HG03378 (cell line): ENCODE measurements around the gene UGT2A2.
"Not testable (repeated sequence)": the region's sequence is repeated elsewhere in the genome, so short reads cannot be mapped to it uniquely, and the experiment has no call there.

Experiments
- ATAC-seq: cut with Tn5 transposase; IDR thresholded peaks from one replicate; pipeline ENCODE4 v1.9.1; 2021; ENCODE audit warnings: mild to moderate bottlenecking, moderate library complexity; ENCODE audit not compliant: unreplicated experiment

UGT2A2 gene

DNA sequence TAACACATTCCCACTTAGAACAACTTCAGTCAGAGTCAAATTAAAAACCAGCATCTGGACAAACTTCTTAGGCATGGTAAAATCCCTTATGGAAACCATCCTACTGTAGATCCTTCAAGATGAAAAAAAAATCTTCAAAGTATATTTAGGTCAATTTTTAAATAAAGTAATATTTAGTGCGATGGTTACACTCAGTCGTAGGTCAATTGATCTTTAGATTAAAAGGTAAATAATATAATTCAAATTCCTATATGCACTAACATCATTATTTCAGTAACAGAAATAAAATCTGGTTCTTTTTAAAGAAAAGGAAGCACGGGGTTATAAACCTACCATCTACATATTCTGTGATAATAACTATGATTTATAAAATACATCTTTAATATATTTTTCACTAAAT is at the start of gene UGT2A2:
Gene UGT2A2, minus strand, starts transcription at position 101 of the 400 bp plus-strand sequence. Its CDS starts 2 bp downstream, at position 99.
- ATAC-seq: no peak

GRCh38 chr4:69684804-69685203 is 45.4 kb upstream of the UGT2A2 start:
- ATAC-seq: no peak

DNA sequence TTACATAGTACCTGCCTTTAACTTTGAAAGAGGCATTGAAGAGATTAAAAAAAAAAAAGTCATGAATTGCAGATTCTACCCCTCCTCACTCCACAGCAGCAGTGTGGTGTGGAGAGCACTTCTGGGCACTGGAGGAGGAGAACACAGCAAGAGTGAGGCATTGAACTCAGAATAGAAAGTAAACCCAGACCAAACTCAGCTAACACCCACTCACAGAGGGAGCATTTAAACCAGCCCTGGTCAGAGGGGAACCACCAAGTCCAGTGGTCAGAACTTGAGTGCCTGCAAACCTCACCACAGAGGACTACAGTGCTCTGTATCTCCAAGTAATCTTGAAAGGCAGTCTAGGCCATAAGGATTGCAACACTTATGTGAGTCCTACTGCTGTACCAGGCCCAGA is 29.2 kb upstream of the UGT2A2 start:
- ATAC-seq: no peak

DNA sequence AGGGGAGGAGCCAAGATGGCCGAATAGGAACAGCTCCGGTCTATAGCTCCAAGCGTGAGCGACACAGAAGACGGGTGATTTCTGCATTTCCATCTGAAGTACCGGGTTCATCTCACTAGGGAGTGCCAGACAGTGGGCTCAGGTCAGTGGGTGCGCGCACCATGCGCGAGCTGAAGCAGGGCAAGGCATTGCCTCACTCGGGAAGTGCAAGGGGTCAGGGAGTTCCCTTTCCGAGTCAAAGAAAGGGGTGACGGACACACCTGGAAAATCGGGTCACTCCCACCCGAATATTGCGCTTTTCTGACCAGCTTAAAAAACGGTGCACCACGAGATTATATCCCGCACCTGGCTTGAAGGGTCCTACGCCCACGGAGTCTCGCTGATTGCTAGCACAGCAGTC is 24.6 kb upstream of the UGT2A2 start:
- ATAC-seq: not testable (repeated sequence)

DNA sequence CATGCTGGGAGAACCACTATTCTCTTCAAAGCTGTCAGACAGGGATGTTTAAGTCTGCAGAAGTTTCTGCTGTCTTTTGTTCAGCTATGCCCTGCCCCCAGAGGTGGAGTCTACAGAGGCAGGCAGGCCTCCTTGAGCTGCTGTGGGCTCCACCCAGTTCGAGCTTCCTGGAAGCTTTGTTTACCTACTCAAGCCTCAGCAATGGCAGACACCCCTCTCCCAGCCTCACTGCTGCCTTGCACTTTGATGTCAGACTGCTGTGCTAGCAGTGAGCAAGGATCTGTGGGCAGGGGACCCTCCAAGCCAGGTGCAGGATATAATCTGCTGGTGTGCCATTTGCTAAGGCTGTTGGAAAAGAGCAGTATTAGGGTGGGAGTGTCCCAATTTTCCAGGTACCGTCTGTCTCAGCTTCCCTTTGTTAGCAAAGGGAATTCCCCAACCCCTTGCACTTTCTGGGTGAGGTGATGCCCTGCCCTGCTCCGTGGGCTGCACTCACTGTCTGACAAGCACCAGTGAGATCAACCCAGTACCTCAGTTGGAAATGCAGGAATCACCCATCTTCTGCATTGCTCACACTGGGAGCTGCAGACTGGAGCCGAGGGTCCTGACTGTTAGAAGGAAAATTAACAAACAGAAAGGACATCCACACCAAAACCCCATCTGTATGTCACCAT is 21.8 kb upstream of the UGT2A2 start:
- ATAC-seq: not testable (repeated sequence)

- no peak for ATAC-seq
These were observed 18.7 kb upstream of the UGT2A2 start for GRCh38 chr4:69658133-69658532.

GRCh38 chr4:69656653-69657158 is 17.3 kb upstream of the UGT2A2 start:
- no peak for ATAC-seq

- ATAC-seq: no peak
These were observed 13.7 kb upstream of the UGT2A2 start, which contains the start of gene UGT2A1 for GRCh38 chr4:69653147-69653546. Gene UGT2A1, minus strand, starts transcription at chr4:69653247. Its CDS starts 5,603 bp downstream, at chr4:69647644.

DNA sequence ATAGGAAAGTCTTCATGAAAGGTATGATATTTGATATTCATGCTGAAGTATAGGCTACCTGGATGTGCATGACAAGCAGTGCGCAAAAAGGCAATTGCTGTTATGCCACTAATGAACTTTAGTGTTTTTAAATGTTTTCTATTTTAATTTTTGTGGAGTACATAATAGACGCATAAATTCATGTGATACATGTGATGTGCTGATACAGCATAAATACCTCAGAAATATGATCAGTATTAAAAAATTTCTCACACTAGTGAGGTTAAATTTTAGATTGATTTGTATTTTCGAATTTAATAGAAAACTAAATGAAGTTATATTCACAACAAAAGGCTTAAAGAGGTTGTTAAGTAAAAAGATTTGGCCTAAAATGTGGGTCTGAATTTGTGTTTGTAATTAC is 11.4 kb upstream of the UGT2A2 start:
- ATAC-seq: no peak

- ATAC-seq: no peak
These were observed 10.2 kb upstream of the UGT2A2 start for GRCh38 chr4:69649629-69650028.

- no peak for ATAC-seq
These were observed 9.8 kb upstream of the UGT2A2 start for GRCh38 chr4:69649207-69649606.

DNA sequence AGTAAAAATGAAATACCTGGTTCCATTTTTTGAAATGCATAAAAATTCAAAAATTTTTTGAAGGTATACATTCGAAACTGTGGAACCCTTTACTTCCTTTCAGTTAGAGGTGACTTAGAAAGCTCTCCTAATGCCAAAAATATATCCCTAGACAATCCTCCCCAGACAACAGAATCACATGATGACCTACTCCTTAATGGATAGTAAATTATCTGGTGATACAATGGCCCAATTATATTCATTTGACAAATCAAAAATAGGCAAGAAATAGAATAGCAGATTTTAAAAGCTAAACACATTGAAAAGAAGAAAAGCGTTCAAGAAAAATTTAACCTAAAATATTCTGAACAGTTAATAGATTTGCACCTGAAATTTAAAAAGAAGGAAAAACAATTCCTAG is 3.5 kb upstream of the UGT2A2 start:
- no peak for ATAC-seq

GRCh38 chr4:69640289-69640688 is 847 bp upstream of the UGT2A2 start:
- ATAC-seq: no peak

- peak; percentile 62 for ATAC-seq
These were observed 22.3 kb downstream of the UGT2A2 start for GRCh38 chr4:69617083-69617694.

- no peak for ATAC-seq
These were observed 29.0 kb downstream of the UGT2A2 start for GRCh38 chr4:69610484-69610883.

DNA sequence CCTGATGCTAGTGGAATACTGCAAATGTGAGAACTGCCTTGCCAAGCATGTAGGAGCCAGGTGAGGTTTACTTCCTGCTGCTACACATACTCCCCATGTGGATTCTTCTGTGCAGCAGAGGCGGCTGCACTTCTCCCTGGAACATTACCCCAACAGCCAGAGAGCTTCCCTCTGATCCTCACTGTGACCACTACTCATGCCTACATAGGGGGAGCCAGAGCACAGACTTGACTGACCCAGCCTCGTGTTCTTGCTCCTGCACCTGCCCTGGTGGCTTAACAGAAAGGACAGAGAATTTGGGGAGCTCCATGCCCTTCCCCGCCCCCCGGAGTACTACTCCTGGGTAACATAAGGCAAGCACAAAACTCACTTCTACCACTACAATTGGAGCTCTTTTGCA is 38.4 kb downstream of the UGT2A2 start:
- ATAC-seq: no peak

DNA sequence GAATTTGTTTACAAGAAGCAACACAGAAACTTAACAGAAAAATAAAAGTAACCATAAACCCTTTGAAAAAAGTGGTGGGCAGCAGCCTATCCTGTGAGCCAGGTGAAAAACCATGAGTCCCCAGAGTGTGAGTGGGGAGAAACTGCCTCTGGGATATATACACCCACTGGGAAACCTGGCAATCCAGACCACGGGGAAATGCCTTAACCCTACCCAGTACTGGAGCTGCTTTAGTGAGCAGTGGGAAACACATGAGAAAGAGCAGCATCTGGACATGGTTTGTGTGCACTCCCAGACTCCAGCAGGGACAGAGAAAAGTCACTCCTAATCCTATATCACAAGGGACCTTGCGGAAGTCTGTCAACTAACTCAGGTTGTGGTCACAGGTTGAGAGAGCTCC is 39.4 kb downstream of the UGT2A2 start:
- ATAC-seq: no peak

- ATAC-seq: no peak
These were observed 45.1 kb downstream of the UGT2A2 start for GRCh38 chr4:69594382-69594781.

GRCh38 chr4:69591364-69591763 is 48.1 kb downstream of the UGT2A2 start:
- no peak for ATAC-seq

DNA sequence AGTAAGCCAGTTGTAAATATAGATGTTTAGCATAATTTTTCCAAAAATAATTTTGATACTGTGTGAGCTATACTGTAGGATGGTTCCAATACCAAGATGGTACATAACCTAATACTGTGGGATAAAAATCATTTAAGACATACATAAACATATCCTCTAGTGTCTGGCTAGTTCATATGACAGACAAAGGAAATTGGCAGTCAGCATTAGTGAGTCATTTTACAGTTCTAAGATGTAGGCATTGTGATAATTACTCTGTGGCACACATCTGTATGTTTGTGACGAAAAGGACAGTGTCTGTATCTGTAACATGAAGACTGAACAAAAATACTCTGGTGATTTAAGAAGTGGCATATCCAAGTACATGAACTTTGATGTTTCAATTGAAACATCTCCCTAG is 49.6 kb downstream of the UGT2A2 start:
- no peak for ATAC-seq

GRCh38 chr4:69584135-69584534 is 55.3 kb downstream of the UGT2A2 start:
- ATAC-seq: no peak

GRCh38 chr4:69583543-69583942 is 55.9 kb downstream of the UGT2A2 start:
- no peak for ATAC-seq
